ENCODE results near the gene MEMO1. TPM values are rescaled to one million over a fixed set of nuclear protein-coding genes. Genes with fewer than 3 reads are reported as not detected.
A peak's percentile ranks its signal among the peaks of the same experiment; 100 is the strongest.
"Not testable (repeated sequence)": the region's sequence is repeated elsewhere in the genome, so short reads cannot be mapped to it uniquely, and the experiment has no call there.

MEMO1 gene
- total RNA-seq, 2 donors from 2014 or later = 25.3 to 27.2 TPM

DNA sequence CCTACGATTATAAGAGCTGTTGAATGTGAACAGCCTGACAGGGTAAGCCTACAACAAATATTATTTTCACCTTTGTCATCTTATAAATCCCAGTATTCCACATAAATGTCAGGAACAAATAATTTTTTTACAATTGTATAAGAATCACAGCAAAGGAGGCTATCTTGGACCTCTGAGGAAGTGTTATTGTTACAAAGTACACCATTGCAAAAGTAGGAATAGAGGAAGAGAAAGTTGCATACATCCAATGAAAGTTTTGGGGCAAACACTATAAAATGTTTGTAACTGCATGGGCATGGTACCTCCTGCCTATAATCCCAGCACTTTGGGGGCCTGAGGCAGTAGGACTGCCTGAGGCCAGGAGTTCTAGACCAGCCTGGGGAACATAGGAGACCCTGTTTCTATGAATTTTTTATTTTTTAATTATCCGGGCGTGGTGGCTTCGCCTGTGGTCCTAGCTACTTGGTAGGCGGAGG, 715 bp upstream of the MEMO1 start:
- DNase-seq (ENCODE audit: low spot score) (no peak), ATAC-seq (ENCODE audit: insufficient number of reproducible peaks, low FRiP score, low read depth) (no peak)
- Histone ChIP-seq H3K9me3 (no peaks in the 10 kb centered on the region), H3K4me3 (peak overlapping the region; percentile 81), H3K27me3 (replicated peaks; ENCODE audit: insufficient read depth) (no peaks in the 10 kb centered on the region), H3K36me3 (peaks cover 4% of the 10 kb centered on the region), H3K27ac (peak overlapping the region; percentile 78 to 82), H3K4me1 (ENCODE audit: control insufficient read depth in 1 of 2, low read depth in 2 of 2) (peaks cover 7 to 28% of the 10 kb centered on the region in 2 donors)
- TF ChIP-seq, protein P1, sequence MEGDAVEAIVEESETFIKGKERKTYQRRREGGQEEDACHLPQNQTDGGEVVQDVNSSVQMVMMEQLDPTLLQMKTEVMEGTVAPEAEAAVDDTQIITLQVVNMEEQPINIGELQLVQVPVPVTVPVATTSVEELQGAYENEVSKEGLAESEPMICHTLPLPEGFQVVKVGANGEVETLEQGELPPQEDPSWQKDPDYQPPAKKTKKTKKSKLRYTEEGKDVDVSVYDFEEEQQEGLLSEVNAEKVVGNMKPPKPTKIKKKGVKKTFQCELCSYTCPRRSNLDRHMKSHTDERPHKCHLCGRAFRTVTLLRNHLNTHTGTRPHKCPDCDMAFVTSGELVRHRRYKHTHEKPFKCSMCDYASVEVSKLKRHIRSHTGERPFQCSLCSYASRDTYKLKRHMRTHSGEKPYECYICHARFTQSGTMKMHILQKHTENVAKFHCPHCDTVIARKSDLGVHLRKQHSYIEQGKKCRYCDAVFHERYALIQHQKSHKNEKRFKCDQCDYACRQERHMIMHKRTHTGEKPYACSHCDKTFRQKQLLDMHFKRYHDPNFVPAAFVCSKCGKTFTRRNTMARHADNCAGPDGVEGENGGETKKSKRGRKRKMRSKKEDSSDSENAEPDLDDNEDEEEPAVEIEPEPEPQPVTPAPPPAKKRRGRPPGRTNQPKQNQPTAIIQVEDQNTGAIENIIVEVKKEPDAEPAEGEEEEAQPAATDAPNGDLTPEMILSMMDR (IDR thresholded peaks at IDR 0.05) = no peak

- H3K9me3 ChIP-seq; H3K27me3 ChIP-seq (replicated peaks; ENCODE audit: insufficient read depth); H3K36me3 ChIP-seq; DNase-seq (ENCODE audit: low spot score): not testable (repeated sequence)
- H3K27ac ChIP-seq = peak overlapping the region; percentile 78 to 82
- ATAC-seq (ENCODE audit: insufficient number of reproducible peaks, low FRiP score, low read depth) = peak; percentile 54
- H3K4me1 ChIP-seq (ENCODE audit: control insufficient read depth in 1 of 2, low read depth in 2 of 2) = peaks cover 7 to 28% of the 10 kb centered on the region in 2 donors
- H3K4me3 ChIP-seq = peak overlapping the region; percentile 81
Measured at GRCh38 chr2:32010280-32010669, 533 bp downstream of the MEMO1 start.

DNA sequence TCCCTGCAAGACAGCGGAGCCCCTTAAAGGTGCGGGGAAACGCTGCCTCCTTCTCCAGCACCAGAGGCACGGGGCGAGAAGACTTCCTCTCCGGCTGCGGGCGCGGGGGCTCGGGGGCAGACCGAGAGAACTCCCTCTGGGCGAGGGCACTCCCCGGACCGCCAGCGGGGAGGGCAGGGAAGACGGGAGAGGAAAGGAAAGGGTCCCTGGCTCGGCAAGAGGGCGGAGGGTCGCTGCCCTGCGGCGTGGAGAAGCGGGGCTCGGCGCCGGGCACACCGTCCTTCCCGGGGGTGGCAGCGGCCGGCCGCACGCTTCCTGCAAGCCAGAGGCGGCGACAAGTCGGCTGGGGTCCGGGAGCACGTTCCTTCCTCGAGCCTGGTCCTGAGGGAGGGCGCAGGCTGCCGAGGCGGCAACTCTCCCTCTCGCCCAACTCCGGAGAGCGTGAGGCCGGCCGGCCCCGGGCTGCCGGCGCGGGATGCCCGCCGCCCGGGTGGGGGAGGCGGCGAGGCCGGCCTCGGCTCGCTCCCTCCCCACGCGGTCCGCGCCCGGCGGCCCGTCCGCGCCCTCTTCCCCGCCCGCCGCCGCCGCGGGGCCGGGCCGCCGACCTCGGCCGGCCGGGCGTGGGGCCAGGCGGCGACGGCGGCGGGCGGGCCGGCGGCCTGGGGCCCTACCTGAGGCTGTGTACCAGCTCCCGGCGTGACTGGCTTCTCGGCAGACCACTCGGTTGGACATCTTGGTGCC, 1.1 kb downstream of the MEMO1 start:
- no peaks in the 10 kb centered on the region for H3K9me3 ChIP-seq
- H3K4me1 ChIP-seq (ENCODE audit: control insufficient read depth in 1 of 2, low read depth in 2 of 2) = peaks cover 7 to 28% of the 10 kb centered on the region in 2 donors
- peak overlapping the region; percentile 95 for H3K4me3 ChIP-seq
- TF ChIP-seq, protein P1 (IDR thresholded peaks at IDR 0.05) = no peak
- peak; percentile 52 for ATAC-seq (ENCODE audit: insufficient number of reproducible peaks, low FRiP score, low read depth)
- H3K27me3 ChIP-seq (replicated peaks; ENCODE audit: insufficient read depth) = no peaks in the 10 kb centered on the region
- peaks cover 4% of the 10 kb centered on the region for H3K36me3 ChIP-seq
- no peak for DNase-seq (ENCODE audit: low spot score)
- H3K27ac ChIP-seq = peak overlapping the region; percentile 80 to 82

DNA sequence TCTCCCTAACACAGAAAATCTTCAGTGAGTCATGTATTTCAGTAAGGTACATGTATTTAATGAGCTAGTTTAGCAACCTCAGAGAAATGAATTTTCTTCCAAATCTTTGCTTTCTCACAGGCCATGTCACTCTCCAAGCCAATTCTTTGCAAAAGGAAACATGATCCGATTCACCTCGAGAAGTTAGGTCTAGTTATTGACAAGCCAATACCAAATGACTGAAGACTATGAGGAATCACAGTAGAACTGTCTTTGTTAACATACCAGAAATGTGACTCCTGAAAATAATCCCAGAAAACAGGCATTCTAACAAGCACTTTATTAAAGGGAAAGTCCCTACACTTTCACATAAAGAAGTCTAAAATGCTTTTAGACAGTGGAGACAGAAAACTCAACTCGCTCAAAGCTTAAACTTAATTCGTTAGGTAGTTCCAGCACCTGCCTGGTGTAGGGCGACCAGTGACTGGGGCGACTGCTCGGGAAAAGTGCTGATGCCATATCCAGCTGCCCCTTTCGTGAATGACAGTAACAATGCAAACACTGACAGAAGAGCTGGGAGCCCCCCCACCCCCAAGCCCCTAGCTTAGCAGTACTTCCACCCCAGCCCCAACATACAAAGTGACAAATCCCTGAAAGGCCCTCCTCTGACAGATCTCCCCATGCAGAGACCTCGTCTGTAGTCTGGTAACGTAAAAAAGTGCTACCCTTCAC, 1.8 kb downstream of the MEMO1 start:
- TF ChIP-seq, protein P1 (IDR thresholded peaks at IDR 0.05) = no peak
- ATAC-seq (ENCODE audit: insufficient number of reproducible peaks, low FRiP score, low read depth) = no peak
- H3K4me1 ChIP-seq (ENCODE audit: control insufficient read depth in 1 of 2, low read depth in 2 of 2) = peaks cover 7 to 28% of the 10 kb centered on the region in 2 donors

GRCh38 chr2:32007121-32007391, 3.8 kb downstream of the MEMO1 start:
- no peak for ATAC-seq (ENCODE audit: insufficient number of reproducible peaks, low FRiP score, low read depth)
- Histone ChIP-seq H3K27me3 (replicated peaks; ENCODE audit: insufficient read depth) (no peaks in the 10 kb centered on the region), H3K4me3 (no peak overlapping the region), H3K9me3 (no peaks in the 10 kb centered on the region), H3K4me1 (ENCODE audit: control insufficient read depth in 1 of 2, low read depth in 2 of 2) (peaks cover 7 to 28% of the 10 kb centered on the region in 2 donors), H3K36me3 (no peaks in the 10 kb centered on the region), H3K27ac (no peak overlapping the region)
- no peak for DNase-seq (ENCODE audit: low spot score)
- TF ChIP-seq, protein P1 (IDR thresholded peaks at IDR 0.05) = no peak

More for the DNA sequence above, 1.8 kb downstream of the MEMO1 start:
- peak overlapping the region; percentile 80 to 82 for H3K27ac ChIP-seq
- DNase-seq (ENCODE audit: low spot score) = no peak
- H3K4me3 ChIP-seq = peak overlapping the region; percentile 95
- H3K9me3 ChIP-seq = no peaks in the 10 kb centered on the region
- H3K27me3 ChIP-seq (replicated peaks; ENCODE audit: insufficient read depth) = no peaks in the 10 kb centered on the region
- peaks cover 4% of the 10 kb centered on the region for H3K36me3 ChIP-seq

All from thoracic aorta (tissue), 2 donors.